Measurements from ENCODE around the gene PHACTR3. TPM values are rescaled to one million over a fixed set of nuclear protein-coding genes. Genes with fewer than 3 reads are reported as not detected.

The PHACTR3 gene
- total RNA-seq, 2 donors from 2014 or later: 0.13 TPM; not detected in 1

- Histone ChIP-seq H3K9ac (ENCODE audit: extremely low read depth, low read length, poor library complexity, severe bottlenecking) (no peak overlapping the region), H3K27me3 (ENCODE audit: control insufficient read depth, insufficient read depth, low read length, poor library complexity, severe bottlenecking) (peaks cover 77% of the 10 kb centered on the region), H3K9me3 (ENCODE audit: control insufficient read depth, low read length) (no peaks in the 10 kb centered on the region), H3K4me3 (ENCODE audit: low read length) (no peak overlapping the region), H3K4me1 (ENCODE audit: control insufficient read depth, insufficient read depth, low read length) (no peaks in the 10 kb centered on the region), H3K36me3 (ENCODE audit: control insufficient read depth, insufficient read depth, low read length) (no peaks in the 10 kb centered on the region), H3K27ac (ENCODE audit: low read depth, low read length) (no peak overlapping the region)
- Mint-ChIP-seq H3K9me3 (no peaks in the 10 kb centered on the region), H3K27me3 (ENCODE audit: insufficient read depth) (peaks cover 87% of the 10 kb centered on the region), H3K27ac (no peak overlapping the region), H3K4me1 (peaks cover 2% of the 10 kb centered on the region), H3K36me3 (ENCODE audit: low read depth) (no peaks in the 10 kb centered on the region), H3K4me3 (peak overlapping the region; percentile 16)
- 86 to 95% methylated on average over 16 to 18 of the region's 18 CpGs for WGBS, 2 experiments (ENCODE audit: insufficient coverage in 1 of 2, insufficient read length in 1 of 2)
- no peak for DNase-seq
- no peak for TF ChIP-seq CTCF (conservative IDR thresholded peaks at IDR 0.05)
These were observed 25.6 kb upstream of the PHACTR3 start for GRCh38 chr20:59578436-59579403.

- Histone ChIP-seq H3K27ac (ENCODE audit: low read depth, low read length) (no peak overlapping the region), H3K9me3 (ENCODE audit: control insufficient read depth, low read length) (no peaks in the 10 kb centered on the region), H3K4me1 (ENCODE audit: control insufficient read depth, insufficient read depth, low read length) (no peaks in the 10 kb centered on the region), H3K4me3 (ENCODE audit: low read length) (no peak overlapping the region), H3K27me3 (ENCODE audit: control insufficient read depth, insufficient read depth, low read length, poor library complexity, severe bottlenecking) (peaks cover 69% of the 10 kb centered on the region), H3K9ac (ENCODE audit: extremely low read depth, low read length, poor library complexity, severe bottlenecking) (no peak overlapping the region), H3K36me3 (ENCODE audit: control insufficient read depth, insufficient read depth, low read length) (no peaks in the 10 kb centered on the region)
- no peaks in the 10 kb centered on the region for H3K36me3 Mint-ChIP-seq (ENCODE audit: low read depth)
- DNase-seq: no peak
- no peak for TF ChIP-seq CTCF (conservative IDR thresholded peaks at IDR 0.05)
- H3K4me1 Mint-ChIP-seq: peaks cover 2% of the 10 kb centered on the region
- no peak overlapping the region for H3K4me3 Mint-ChIP-seq
- peaks cover 79% of the 10 kb centered on the region for H3K27me3 Mint-ChIP-seq (ENCODE audit: insufficient read depth)
- no peak overlapping the region for H3K27ac Mint-ChIP-seq
- no peaks in the 10 kb centered on the region for H3K9me3 Mint-ChIP-seq
- 83 to 84% methylated on average over 9 to 12 of the region's 12 CpGs for WGBS, 2 experiments (ENCODE audit: insufficient coverage in 1 of 2, insufficient read length in 1 of 2)
These were observed 24.8 kb upstream of the PHACTR3 start for GRCh38 chr20:59579404-59580145.

- Histone ChIP-seq H3K9me3 (ENCODE audit: control insufficient read depth, low read length) (no peaks in the 10 kb centered on the region), H3K9ac (ENCODE audit: extremely low read depth, low read length, poor library complexity, severe bottlenecking) (no peak overlapping the region), H3K4me1 (ENCODE audit: control insufficient read depth, insufficient read depth, low read length) (no peaks in the 10 kb centered on the region), H3K27me3 (ENCODE audit: control insufficient read depth, insufficient read depth, low read length, poor library complexity, severe bottlenecking) (peaks cover 61% of the 10 kb centered on the region), H3K4me3 (ENCODE audit: low read length) (no peak overlapping the region), H3K36me3 (ENCODE audit: control insufficient read depth, insufficient read depth, low read length) (no peaks in the 10 kb centered on the region), H3K27ac (ENCODE audit: low read depth, low read length) (no peak overlapping the region)
- Mint-ChIP-seq H3K27ac (no peak overlapping the region), H3K36me3 (ENCODE audit: low read depth) (no peaks in the 10 kb centered on the region), H3K27me3 (ENCODE audit: insufficient read depth) (peaks cover 73% of the 10 kb centered on the region), H3K4me3 (no peak overlapping the region), H3K4me1 (peaks cover 2% of the 10 kb centered on the region), H3K9me3 (no peaks in the 10 kb centered on the region)
- DNase-seq: no peak
- TF ChIP-seq CTCF (conservative IDR thresholded peaks at IDR 0.05): no peak
- 79 to 89% methylated on average over 5 to 8 of the region's 8 CpGs for WGBS, 2 experiments (ENCODE audit: insufficient coverage in 1 of 2, insufficient read length in 1 of 2)
These were observed 24.0 kb upstream of the PHACTR3 start for GRCh38 chr20:59580146-59580946.
